HG03064 (cell line): ENCODE measurements around the gene FAM120A.

Experiments
- ATAC-seq: cut with Tn5 transposase; IDR thresholded peaks from one replicate; pipeline ENCODE4 v1.9.1; 2021; ENCODE audit warnings: low read depth; ENCODE audit not compliant: unreplicated experiment

The FAM120A gene

DNA sequence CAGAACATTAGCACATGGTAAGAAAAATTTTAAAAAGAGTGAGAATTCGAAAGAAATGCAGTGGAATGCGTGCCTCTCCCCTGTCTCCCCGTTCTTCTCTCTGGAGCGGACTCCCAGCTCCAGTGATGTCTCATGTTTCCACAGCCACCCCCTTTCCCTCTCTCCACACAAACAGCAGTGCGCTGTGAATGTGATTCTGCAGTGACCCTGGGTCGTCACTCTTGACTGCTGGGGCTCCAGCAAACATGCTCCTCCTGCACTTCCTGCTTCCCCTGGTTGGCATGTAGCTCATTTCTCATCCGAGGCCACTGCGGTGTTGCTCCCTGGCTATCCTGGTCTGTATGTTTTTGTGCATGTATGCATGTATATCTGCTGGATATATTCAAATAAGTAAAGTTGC is 138.2 kb downstream of the FAM120A start:
- ATAC-seq, result no peak

GRCh38 chr9:93590609-93591234 is 139.2 kb downstream of the FAM120A start:
- no peak for ATAC-seq

- no peak for ATAC-seq
These were observed 140.0 kb downstream of the FAM120A start for GRCh38 chr9:93591301-93592007.

GRCh38 chr9:93592008-93592642 is 140.6 kb downstream of the FAM120A start:
- ATAC-seq, result no peak

GRCh38 chr9:93592643-93593021 is 141.1 kb downstream of the FAM120A start:
- ATAC-seq, result no peak

DNA sequence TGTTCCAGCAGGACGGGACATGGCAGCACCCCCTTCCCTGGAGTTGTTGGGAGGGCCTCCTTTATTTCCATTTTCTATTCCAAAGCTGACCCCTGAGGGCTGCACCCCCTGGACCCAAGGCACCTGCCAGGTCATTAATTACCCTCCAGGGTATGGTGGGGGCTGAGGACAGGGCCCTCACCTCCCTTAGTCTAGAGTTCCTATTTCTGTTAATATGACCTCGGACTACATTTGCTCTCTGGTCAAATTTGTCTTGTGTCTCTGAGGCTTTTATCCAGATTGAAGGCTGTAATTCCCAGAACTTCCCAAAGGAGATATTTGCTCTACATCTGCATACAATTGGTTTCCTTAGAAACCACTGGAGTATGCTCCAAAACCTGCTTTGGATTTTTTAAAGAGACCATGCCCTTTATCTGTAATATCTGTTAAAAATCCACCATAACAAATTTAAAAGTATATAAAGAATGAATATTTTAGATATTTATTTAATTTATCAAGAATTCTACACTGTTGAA is 141.7 kb downstream of the FAM120A start:
- no peak for ATAC-seq

- no peak for ATAC-seq
These were observed 142.7 kb downstream of the FAM120A start for GRCh38 chr9:93594041-93594756.

GRCh38 chr9:93595461-93595860 is 144.0 kb downstream of the FAM120A start:
- no peak for ATAC-seq

- ATAC-seq, result no peak
These were observed 144.4 kb downstream of the FAM120A start for GRCh38 chr9:93595861-93596365.

DNA sequence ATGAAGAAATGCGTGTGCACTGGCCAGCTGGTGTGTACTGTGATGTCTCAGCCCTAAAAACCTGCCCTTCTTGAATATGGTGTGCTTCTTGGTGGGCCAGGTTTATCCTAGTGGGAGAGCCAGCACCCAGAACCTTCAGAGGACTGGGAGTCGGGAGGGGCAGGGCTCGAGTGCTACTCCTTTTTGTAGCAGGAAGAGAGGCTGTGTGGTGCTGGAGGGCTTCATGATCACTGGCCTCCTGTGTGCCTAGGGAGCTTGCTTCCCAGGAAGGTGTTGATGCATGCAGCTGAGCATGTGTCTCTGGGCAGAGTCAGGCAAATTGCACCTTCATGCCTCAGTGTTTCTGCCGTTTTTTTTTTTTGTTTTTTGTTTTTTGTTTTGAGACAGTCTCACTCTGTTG is 144.9 kb downstream of the FAM120A start:
- ATAC-seq, result no peak

- ATAC-seq, result no peak
These were observed 145.7 kb downstream of the FAM120A start for GRCh38 chr9:93597142-93597706.

- ATAC-seq, result no peak
These were observed 146.6 kb downstream of the FAM120A start for GRCh38 chr9:93597871-93598646.

DNA sequence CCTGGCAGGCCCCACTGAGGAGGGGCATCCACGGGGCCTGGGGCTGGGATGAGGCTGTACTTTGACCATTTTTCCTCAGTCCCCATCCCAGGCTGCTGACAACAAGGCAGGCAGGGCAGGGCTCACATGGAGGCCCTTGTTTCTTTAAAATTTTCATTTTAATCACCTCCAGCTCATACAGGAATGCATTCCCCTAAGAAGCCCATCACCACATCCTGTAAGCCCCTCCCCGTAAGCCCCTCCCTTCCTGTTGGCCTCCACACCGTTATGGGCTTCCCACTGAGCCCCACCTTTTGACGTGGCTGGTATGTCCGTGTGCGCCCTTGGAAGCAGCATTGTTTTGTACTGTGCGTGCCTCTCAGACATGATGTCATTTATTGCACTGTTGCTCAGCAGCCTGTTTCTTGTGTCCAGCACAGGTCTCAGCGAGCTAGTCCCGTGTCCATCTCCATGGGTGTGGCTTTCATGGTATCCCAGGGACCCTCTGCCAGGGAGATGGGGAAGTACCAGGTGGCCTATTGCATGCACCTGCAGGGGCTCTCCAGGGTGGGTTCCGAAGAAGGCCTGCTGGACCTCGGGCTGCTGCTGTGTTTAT is 147.3 kb downstream of the FAM120A start:
- ATAC-seq, result no peak

DNA sequence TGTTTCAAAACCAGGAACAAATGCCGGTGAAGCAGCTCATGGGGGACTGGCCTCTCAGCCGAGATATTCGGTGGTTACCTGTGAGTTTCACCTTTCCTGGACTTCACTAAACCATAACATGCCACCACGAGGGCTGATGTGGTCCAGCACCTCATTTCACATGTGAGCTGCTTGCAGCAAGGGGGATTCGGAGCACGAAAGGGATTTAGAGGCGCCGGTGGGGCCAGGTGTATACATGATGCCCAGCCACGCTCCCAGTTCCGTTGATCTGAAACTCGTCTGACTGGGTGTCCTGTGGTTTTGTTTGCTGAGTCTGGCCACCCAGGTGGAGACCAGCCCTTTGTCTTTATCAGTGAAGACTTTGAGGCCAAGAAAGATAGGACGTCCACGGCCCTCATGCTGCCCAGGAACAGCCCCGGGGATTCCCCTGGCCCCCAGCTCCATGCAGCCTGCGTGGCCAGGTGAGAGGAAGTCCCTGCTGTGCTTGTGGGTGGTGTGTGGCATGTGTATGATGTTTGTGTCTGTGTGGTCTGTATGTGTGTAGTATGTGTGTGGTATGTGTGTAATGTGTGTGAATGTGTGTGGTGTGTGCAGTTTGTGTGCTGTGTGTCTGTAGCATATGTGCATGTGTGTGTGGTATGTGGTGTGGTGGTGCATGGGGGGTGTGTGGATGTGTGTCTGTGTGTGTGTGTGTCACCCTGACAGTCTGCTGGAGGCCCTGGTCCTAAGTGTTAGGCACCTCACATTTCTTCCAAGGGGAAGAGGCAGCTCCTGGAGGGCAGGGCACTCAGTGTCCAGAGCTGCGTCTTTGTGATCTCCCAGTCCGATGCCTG is 148.3 kb downstream of the FAM120A start:
- ATAC-seq, result no peak

- no peak for ATAC-seq
These were observed 149.0 kb downstream of the FAM120A start for GRCh38 chr9:93600504-93600903.

DNA sequence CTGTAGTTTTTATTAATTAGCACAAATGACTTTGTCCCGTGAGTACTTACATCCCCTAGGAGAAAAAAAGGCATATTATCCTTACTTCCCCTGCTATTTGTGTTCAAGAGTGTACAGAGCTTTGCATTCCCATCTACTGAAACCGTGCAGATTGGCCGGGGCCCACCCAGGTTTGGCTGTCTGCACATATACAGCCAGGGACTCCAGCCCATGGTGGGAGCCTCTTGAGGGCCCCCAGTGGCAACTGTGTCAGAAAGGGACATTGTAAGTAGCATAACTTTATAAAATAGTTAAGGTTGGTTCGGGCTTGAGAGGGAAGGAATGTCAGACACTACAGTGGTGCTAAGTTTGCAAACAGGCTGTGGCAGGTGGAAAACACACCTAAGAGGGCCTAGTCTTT is 149.6 kb downstream of the FAM120A start:
- ATAC-seq, result no peak

- no peak for ATAC-seq
These were observed 150.2 kb downstream of the FAM120A start for GRCh38 chr9:93601666-93602065.

DNA sequence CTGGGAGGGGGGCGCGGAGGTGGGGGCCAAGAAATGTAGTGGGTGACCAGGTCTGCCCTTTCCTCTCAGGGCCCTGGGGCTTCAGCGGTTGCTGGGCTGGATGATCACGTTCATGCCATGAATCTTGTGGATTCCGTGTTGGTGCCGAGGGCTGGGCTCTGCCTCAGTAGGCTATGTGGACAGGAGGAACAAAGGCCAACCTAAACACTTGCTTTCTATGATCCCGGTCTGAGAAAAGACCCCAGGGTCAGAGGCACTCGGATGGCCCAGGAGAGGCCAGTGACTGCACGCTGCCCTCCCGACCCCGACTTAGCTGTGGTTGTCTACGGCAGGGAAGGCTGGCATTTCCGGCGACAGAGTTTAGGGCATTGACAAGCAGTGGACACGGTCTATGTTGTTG is 151.5 kb downstream of the FAM120A start:
- no peak for ATAC-seq

- no peak for ATAC-seq
These were observed 152.4 kb downstream of the FAM120A start for GRCh38 chr9:93603906-93604326.
